Neural cell (in vitro differentiated cells): ENCODE results near the gene SLC10A2.

Experiments
- EZH2 ChIP-seq: fragments of 200-600, 300-800 bp; shearing (Covaris generic), sonication (generic); IDR thresholded peaks from 2 replicates; pipeline ENCODE4 v1.6.1; 2014; ENCODE audit warnings: antibody characterized with exemption, low read length, borderline replicate concordance, mild to moderate bottlenecking; ENCODE audit not compliant: insufficient read depth, poor library complexity, severe bottlenecking
- TF ChIP-seq, protein P1 (sequence below): fragments of 450-650 bp; IDR thresholded peaks from 2 replicates; pipeline ENCODE4 v1.5.1; 2014; ENCODE audit warnings: antibody characterized with exemption, mild to moderate bottlenecking, moderate library complexity; ENCODE audit not compliant: poor library complexity, severe bottlenecking

DNA sequence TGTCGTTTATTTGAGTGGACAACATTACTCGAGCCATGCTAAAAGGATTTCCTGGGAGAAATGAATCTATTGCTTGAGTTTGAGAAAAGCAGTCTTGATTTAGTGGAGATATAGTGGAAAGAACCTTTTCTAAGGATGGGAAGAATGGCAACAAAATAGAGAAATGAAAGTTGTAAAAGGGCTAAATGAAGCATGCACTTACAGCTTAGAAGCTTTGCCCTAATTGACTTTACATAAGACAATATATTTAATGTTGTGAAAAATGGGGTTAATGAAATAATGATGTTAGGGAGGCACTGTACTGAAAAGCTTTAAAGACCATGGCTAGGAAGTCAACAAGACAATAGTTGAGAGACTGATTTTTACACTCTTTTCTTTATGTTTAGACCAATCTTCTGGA is 35.4 kb downstream of the SLC10A2 start:
- TF ChIP-seq, protein P1, sequence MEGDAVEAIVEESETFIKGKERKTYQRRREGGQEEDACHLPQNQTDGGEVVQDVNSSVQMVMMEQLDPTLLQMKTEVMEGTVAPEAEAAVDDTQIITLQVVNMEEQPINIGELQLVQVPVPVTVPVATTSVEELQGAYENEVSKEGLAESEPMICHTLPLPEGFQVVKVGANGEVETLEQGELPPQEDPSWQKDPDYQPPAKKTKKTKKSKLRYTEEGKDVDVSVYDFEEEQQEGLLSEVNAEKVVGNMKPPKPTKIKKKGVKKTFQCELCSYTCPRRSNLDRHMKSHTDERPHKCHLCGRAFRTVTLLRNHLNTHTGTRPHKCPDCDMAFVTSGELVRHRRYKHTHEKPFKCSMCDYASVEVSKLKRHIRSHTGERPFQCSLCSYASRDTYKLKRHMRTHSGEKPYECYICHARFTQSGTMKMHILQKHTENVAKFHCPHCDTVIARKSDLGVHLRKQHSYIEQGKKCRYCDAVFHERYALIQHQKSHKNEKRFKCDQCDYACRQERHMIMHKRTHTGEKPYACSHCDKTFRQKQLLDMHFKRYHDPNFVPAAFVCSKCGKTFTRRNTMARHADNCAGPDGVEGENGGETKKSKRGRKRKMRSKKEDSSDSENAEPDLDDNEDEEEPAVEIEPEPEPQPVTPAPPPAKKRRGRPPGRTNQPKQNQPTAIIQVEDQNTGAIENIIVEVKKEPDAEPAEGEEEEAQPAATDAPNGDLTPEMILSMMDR: no peak
- no peak for TF ChIP-seq EZH2
